GM19395 (cell line): ENCODE data around the gene C22orf15.
A peak's percentile ranks its signal among the peaks of the same experiment; 100 is the strongest.
"Not testable (repeated sequence)": the region's sequence is repeated elsewhere in the genome, so short reads cannot be mapped to it uniquely, and the experiment has no call there.

Experiments used
- ATAC-seq: cut with Tn5 transposase; IDR thresholded peaks from one replicate; pipeline ENCODE4 v1.9.1; 2021; ENCODE audit warnings: mild to moderate bottlenecking, moderate library complexity; ENCODE audit not compliant: unreplicated experiment

The C22orf15 gene

DNA sequence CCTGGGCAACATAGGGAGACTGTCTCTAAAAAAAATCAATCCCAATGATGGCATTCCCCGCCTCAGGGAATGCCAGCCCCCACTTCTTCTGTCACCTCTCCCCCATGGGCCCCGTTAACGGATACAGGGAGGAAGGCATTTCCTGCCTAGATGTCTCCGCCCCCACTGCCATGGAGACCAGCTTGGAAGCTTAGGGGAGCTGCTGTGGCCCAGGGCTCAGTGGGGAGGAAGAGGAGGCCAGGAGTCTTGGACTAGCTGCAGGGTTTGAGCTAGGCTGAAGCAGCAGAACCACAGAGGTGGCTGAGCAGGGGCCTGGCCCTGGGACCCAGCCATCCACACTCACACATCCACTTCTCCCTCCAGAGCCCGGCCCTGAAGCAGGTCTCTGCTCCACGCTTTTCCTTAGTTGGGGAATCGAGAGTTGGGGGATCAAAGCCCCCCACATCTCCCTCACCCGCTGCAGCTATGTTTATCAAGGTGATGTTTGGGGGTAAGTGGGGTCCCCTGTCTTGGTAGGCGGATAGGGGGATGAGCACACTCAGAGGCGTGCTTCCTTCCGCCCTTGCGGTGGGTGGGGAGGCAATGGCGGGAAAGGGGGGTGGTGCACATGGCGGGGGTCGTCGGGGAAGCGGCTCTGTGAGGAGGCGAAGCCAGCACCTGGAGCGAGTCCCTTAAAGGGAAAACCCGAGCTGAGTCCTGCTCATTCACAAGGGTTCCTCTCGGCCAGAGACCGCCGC, at the start of gene C22orf15:
Gene C22orf15 (plus strand): TSS at position 149 of the 737 bp plus-strand sequence. CDS start 317 bp downstream, at position 466.
- ATAC-seq = no peak

- ATAC-seq = no peak
Observed at GRCh38 chr22:23713696-23714595, 48.8 kb upstream of the C22orf15 start.

- ATAC-seq = no peak
Observed at GRCh38 chr22:23714596-23715578, 47.9 kb upstream of the C22orf15 start.

GRCh38 chr22:23715806-23716375, 46.9 kb upstream of the C22orf15 start:
- no peak for ATAC-seq

- peak; percentile 79 for ATAC-seq
Observed at GRCh38 chr22:23716811-23717801, 45.7 kb upstream of the C22orf15 start.

- no peak for ATAC-seq
Observed at GRCh38 chr22:23718371-23719165, 44.2 kb upstream of the C22orf15 start.

DNA sequence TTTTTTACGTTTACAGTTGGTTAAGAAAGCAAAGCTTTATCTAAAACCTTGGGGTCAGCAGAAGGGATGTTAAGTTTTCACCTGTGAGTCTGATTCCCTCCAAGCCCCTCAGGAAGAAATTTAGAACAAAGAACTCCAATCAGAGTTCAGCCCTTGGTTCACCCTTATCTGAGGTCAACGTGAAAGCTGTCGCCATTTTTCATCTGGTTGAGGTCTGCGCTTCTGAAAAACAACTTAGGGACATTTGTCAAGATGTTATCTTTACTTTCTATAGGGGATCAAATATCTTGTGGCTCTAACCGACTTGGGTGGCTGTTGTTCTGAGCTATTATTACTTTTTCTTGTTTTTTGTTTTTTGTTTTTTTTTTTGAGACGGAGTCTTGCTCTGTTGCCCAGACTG, 41.9 kb upstream of the C22orf15 start:
- ATAC-seq = no peak

- ATAC-seq = no peak
Observed at GRCh38 chr22:23722160-23722559, 40.6 kb upstream of the C22orf15 start.

DNA sequence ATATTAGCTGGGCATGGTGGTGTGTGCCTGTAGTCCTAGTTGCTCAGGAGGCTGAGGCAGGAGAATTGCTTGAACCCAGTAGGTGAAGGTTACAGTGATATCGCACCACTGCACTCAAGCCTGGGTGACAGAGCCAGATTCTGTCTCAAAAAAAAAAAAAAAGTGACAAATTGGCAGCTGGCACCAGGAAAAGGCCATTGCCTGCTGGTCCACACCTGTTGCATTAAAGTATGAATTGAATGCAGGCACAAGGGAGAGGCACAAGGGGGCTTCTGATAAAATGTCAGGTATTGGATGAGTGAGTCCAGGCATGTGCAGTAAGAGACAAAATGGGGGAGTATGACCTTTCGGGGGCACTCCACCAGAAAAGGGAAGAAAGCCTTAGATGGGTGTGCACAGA, 40.1 kb upstream of the C22orf15 start:
- ATAC-seq = no peak

GRCh38 chr22:23728108-23728507, 34.7 kb upstream of the C22orf15 start:
- not testable (repeated sequence) for ATAC-seq

DNA sequence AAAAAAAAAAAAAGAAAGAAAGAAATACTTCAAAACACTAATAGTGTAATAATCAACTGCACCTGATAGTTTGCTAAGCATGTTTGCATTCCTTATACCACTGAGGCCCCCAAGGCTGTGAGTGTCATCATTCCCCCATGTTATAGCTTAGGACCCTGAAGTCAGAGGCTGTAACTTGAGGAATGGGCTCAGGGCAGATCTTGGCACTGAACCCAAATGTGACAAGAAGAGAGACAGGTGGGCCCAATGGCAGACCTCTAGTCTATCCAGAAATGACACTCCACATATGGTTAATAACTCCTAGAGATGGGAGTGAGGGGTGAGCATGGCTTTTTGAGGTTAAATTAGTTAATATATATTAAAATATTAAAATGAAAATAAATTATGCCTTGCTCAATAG, 25.1 kb upstream of the C22orf15 start:
- no peak for ATAC-seq

DNA sequence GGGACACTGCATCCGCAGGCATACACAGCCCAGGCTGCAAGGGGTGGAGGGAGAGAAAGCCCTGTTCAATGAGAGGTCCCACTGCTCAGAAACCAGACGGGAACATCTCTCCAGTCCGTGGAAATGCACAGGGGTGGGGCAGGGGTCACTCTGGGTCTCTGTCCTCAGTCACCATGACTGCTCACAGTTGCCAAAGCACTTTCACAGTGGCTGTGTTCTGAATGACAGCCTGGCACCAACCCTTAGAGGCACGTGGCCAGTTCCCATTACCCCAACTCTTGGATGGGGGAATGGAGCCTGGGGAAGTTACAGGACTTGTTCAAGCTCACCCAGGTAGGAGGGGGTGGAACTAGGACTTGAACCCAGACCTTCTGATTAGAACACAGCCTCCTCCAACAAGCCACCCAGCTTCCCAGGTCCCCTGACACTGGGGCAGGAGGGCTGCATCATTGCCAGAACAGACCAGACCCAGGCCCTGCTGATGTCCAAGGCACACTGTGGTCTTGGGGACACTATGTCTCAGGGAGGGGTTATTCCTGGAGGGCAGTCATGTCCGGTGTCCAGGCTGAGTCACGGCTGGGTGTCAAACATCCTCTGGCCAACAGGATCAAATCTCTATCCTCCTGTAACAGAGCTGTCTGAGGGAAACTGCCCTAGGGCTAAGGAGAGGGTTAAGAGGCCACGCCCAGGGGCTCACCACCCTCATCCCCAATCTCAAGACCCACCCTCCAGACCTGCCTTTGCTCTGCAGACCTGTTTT, 20.1 kb upstream of the C22orf15 start:
- ATAC-seq = no peak

DNA sequence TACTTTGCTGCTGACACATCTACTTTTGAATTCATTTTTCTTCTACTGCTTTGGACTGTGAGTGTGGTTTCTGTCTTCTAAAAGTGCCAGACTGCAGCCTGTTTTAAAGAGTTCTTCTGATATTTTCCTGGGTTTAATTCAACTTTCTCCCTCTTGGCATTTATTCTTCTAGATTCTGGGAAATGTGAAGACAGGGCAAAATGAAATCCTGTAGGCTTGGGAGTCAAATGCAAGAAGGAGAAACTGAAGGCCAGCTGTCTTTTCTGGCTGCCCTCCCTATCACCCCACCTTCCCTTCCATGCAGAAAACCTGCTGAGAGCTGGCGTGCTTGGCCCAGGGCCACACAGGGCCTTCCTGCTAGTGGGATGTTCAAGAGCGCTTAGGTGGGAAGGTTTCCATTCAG, 19.5 kb upstream of the C22orf15 start:
- ATAC-seq = no peak

DNA sequence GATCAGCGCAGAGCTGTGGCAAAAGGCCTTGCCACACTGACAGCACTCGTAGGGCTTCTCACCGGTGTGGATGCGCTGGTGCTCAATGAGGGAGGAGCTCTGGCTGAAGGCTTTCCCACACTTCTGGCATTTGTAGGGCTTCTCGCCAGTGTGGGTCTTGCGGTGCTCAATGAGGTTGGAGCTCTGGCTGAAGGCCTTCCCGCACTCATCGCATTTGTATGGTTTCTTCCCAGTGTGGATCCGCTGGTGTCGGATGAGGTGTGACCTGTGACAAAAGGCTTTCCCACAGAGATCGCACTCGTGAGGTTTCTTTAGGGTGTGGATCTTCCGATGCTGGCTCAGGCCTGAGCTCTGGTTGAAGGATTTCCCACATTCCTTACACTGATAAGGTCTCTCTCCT, 18.8 kb upstream of the C22orf15 start:
- ATAC-seq = no peak

DNA sequence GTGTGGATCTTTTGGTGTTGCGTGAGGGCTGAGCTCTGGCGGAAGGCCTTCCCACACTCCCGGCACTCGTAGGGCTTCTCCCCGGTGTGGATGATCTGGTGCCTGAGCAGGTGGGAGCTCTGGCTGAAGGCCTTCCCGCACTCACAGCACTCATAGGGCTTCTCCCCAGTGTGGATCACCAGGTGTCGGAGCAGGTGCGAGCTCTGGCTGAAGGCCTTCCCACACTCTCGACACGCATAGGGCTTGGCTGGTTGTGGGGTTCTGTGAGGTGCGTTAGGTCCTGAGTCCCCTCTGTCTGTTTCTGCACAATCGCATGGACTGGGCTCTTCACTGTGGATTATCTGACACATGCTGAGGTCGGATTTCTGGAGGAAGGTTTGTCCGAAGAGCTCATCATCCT, 18.3 kb upstream of the C22orf15 start:
- ATAC-seq = no peak

GRCh38 chr22:23745791-23746190, 17.0 kb upstream of the C22orf15 start:
- no peak for ATAC-seq

DNA sequence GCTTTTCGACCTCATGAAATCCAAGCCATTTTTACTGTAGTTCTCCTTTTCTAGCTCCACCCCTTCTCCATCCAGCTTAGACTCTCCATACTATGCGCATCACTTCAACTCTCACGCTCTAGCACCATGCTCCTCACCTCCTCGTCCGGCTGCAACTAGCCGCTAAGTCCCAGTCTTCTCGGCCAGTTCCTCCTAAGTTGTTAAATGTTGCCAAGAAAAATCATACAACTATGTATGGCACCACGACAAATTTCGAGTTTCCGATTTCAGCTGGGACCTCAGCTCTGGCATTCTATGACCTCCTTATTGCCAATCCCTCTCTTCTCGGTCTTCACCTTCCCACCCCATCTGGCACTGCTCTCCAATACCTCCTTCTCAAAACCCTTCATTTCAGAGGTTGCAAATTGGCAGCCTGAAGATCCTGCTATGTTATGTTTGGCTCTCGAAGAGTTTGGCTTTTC, 12.9 kb upstream of the C22orf15 start:
- no peak for ATAC-seq

DNA sequence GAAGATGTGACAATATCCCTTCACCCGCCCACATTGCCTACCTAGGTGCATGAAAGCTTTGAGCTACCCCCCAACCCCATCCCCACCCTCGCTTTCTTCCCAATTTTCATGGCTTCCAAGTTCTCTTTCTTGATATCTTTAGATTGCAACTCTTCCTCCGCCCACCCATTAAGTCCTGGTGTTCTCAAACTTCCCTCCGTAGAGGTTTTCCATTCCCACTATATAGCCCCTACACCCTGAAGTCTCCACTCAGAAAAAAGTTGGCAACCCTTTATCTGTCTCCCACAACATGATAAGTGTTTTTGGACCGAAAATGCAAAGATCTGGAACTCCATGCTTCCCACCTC, 12.4 kb upstream of the C22orf15 start:
- ATAC-seq = no peak
